Adrenal gland (tissue), 5 donors: ENCODE results near the gene AHCYL1.

Source experiments
- CTCF ChIP-seq, 6 experiments: fragments of 450-650 bp in 4 of 6; fragments of 200-600 bp in 2 of 6; sonication (generic) in 1 of 6; IDR thresholded peaks; 1 replicate in 5 of 6; 2 replicates in 1 of 6; pipeline versions ENCODE4 v1.5.1 to v1.8.0; 2016 to 2021; ENCODE audit warnings: antibody characterized with exemption in 6 of 6, mild to moderate bottlenecking in 2 of 6, moderate library complexity in 1 of 6
- POLR2A ChIP-seq, 2 donors: fragments of 450-650 bp; IDR thresholded peaks; one replicate each; pipeline ENCODE4 v1.6.1; 2017; ENCODE audit warnings: antibody characterized with exemption in 2 of 2, mild to moderate bottlenecking in 2 of 2, moderate library complexity in 1 of 2
- donor health status: DM: no; HTN: no; CAD: no.

DNA sequence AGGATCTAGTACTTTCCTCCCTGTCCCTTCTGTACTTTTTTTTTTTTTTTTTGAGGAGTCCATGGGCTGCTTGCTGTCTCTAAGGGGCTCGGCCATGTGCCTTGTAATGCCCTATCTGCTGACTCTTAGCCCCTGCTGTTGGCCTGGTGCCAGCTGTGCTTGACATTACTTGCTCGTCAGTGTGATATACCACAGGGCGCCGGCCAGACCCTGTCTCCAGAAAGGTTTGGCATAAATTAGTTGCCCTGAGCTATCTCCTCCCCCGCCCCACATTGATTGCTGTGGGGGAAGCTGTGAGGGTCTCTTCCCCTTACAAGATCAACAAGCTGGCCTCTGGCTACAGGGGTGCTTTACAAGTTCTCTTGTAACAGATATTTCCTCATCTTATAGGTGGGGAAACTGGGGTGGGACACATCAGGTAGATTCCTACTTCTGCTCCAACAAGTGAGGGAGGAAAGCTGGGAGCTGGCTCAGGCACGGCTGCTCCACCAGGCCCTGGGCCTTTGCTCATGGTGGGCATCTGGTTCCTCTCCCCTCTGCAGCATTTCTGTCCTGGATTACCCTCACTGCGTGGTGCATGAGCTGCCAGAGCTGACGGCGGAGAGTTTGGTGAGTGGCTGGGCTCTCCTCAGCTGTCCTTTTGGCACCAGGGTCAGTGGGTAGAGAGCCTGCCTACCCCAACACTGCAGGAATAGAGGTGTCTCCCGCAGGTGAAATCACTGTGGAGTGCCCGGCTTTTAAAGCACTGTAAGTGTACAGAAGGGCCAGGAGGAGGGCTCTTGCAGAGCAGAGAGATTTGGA is 65.4 kb downstream of the AHCYL1 start:
- TF ChIP-seq CTCF (IDR thresholded peaks at IDR 0.05) (no peak), POLR2A (IDR thresholded peaks at IDR 0.05) (no peak)
